GM10248 (cell line): ENCODE results near the gene P2RY2.

Experiments
- CTCF ChIA-PET: fragments of 300-600 bp; sonication (Branson Sonifier 250); formaldehyde crosslinking; extraction: SDS; loops from one replicate; lab custom pipeline; 2021; ENCODE audit warnings: antibody characterized with exemption; lab: Yijun Ruan, JAX
- POLR2A ChIA-PET: fragments of 350-650 bp; sonication (Branson Sonifier 250); formaldehyde crosslinking; extraction: SDS; loops from one replicate; lab custom pipeline; 2020; ENCODE audit warnings: antibody characterized with exemption; lab: Yijun Ruan, JAX
- DNase-seq: peaks from one replicate; pipeline ENCODE4 v3.0.0; 2012; ENCODE audit errors: extremely low spot score
- CTCF ChIP-seq: IDR thresholded peaks from 2 replicates; pipeline ENCODE4 v1.5.1; 2012; ENCODE audit warnings: mild to moderate bottlenecking, low read depth; ENCODE audit errors: extremely low read depth, missing control alignments, control extremely low read depth

Gene P2RY2

GRCh38 chr11:73186294-73186850, 31.7 kb upstream of the P2RY2 start:
- POLR2A ChIA-PET: interaction anchor here (0.7 kb wide), 1 partner anchor 136 kb away, joined by 3 read pairs; no protein-coding TSS in a partner anchor

GRCh38 chr11:73186886-73187285, 31.2 kb upstream of the P2RY2 start:
- DNase-seq: no peak
- ChIA-PET CTCF (interaction anchor here (0.6 to 9.4 kb wide), 23 partner anchors 8 to 503 kb away, joined by 3 to 90 read pairs (median 8); no protein-coding TSS in a partner anchor), POLR2A (interaction anchor here (0.7 kb wide), 1 partner anchor 135 kb away, joined by 3 read pairs; no protein-coding TSS in a partner anchor)
- TF ChIP-seq CTCF: no peak

More at GRCh38 chr11:73186294-73186850, 31.7 kb upstream of the P2RY2 start:
- CTCF ChIA-PET: interaction anchor here (1.0 to 9.4 kb wide), 31 partner anchors 8 to 566 kb away, joined by 3 to 90 read pairs (median 4); no protein-coding TSS in a partner anchor
- no peak for TF ChIP-seq CTCF
- DNase-seq: no peak

- ChIA-PET POLR2A (no interaction called here), CTCF (interaction anchor here (1.0 to 9.4 kb wide), 9 partner anchors 9 to 504 kb away, joined by 3 to 90 read pairs (median 6); no protein-coding TSS in a partner anchor)
- no peak for TF ChIP-seq CTCF
- no peak for DNase-seq
Measured at GRCh38 chr11:73187854-73188253, 30.2 kb upstream of the P2RY2 start.

GRCh38 chr11:73188301-73188700, 29.8 kb upstream of the P2RY2 start:
- POLR2A ChIA-PET: no interaction called here
- no peak for DNase-seq
- CTCF ChIA-PET: interaction anchor here (1.0 to 9.4 kb wide), 9 partner anchors 10 to 504 kb away, joined by 3 to 90 read pairs (median 6); no protein-coding TSS in a partner anchor
- TF ChIP-seq CTCF: no peak

- no peak for TF ChIP-seq CTCF
- DNase-seq: peak; percentile 73
- ChIA-PET POLR2A (interaction anchor here (0.6 kb wide), 1 partner anchor 1812 kb away, joined by 4 read pairs; no protein-coding TSS in a partner anchor), CTCF (interaction anchor here (0.7 to 9.4 kb wide), 15 partner anchors 11 to 603 kb away, joined by 3 to 90 read pairs (median 3); no protein-coding TSS in a partner anchor)
Measured at GRCh38 chr11:73189315-73189714, 28.8 kb upstream of the P2RY2 start.

GRCh38 chr11:73189723-73190556, 28.1 kb upstream of the P2RY2 start:
- TF ChIP-seq CTCF: no peak
- ChIA-PET POLR2A (interaction anchor here (0.6 kb wide), 1 partner anchor 1811 kb away, joined by 4 read pairs; no protein-coding TSS in a partner anchor), CTCF (interaction anchor here (0.7 to 9.4 kb wide), 15 partner anchors 11 to 604 kb away, joined by 3 to 90 read pairs (median 3); no protein-coding TSS in a partner anchor)
- no peak for DNase-seq
